Panc1 (cell line): ENCODE results near the gene DNAH3. TPM values are rescaled to one million over a fixed set of nuclear protein-coding genes. Genes with fewer than 3 reads are reported as not detected.

Source experiments
- ATAC-seq: fragments of 200-7000 bp; cut with Tn5 transposase; 2 replicates; pipeline ENCODE4 v1.9.1; 2020; ENCODE audit warnings: mild to moderate bottlenecking, moderate library complexity
- BruUV-seq: library from RNA; stranded (reverse); fragments of 400-500 nt; replicated peaks from 2 replicates; lab custom pipeline; 2021; lab: Mats Ljungman, UMichigan
- CTCF ChIA-PET: fragments of 300-600 bp; sonication (Branson Sonifier 250); formaldehyde crosslinking; loops from one replicate; lab custom pipeline; 2022; ENCODE audit warnings: antibody characterized with exemption; lab: Charles Lee
- POLR2A ChIA-PET: fragments of 300-600 bp; sonication (Branson Sonifier 250); formaldehyde crosslinking; loops from one replicate; lab custom pipeline; 2022; ENCODE audit warnings: antibody characterized with exemption; lab: Charles Lee
- DNase-seq: peaks from one replicate; pipeline ENCODE4 v3.0.0-alpha.2; 2010; ENCODE audit warnings: low read depth, low spot score
- H3K27ac ChIP-seq: 2 replicates; pipeline ENCODE4 v1.5.1; 2011; ENCODE audit warnings: mild to moderate bottlenecking, low read length, inconsistent platforms
- H3K27me3 ChIP-seq: fragments of 200-500 bp; sonication (Bioruptor generic); 2 replicates; pipeline ENCODE4 v1.6.0; 2014; ENCODE audit warnings: low read length, inconsistent platforms; ENCODE audit not compliant: control insufficient read depth, insufficient read depth
- H3K36me3 ChIP-seq: fragments of 200-500 bp; sonication (Bioruptor generic); 2 replicates; pipeline ENCODE4 v1.5.1; 2014; ENCODE audit warnings: inconsistent platforms, mild to moderate bottlenecking, low read length, moderate library complexity; ENCODE audit not compliant: control insufficient read depth, insufficient read depth
- H3K4me1 ChIP-seq: 2 replicates; pipeline ENCODE4 v1.5.1; 2011; ENCODE audit warnings: inconsistent platforms, mild to moderate bottlenecking, low read length, moderate library complexity; ENCODE audit not compliant: control insufficient read depth, insufficient read depth
- H3K4me3 ChIP-seq, 2 experiments: 2 replicates each; pipeline ENCODE4 v1.5.1; 2011 to 2012; ENCODE audit warnings: low read depth in 2 of 2, low read length in 2 of 2, mild to moderate bottlenecking in 2 of 2, inconsistent platforms in 1 of 2, moderate library complexity in 1 of 2
- H3K9me3 ChIP-seq: fragments of 200-500 bp; sonication (Bioruptor generic); 2 replicates; pipeline ENCODE4 v1.5.1; 2014; ENCODE audit warnings: low read depth, mild to moderate bottlenecking, inconsistent platforms, low read length, moderate library complexity; ENCODE audit not compliant: control insufficient read depth, insufficient read depth
- POLR2AphosphoS5 ChIP-seq: IDR thresholded peaks from 2 replicates; pipeline ENCODE4 v1.6.1; 2012; ENCODE audit warnings: mild to moderate bottlenecking, low read depth, low read length, moderate library complexity
- SIN3A ChIP-seq: IDR thresholded peaks from 2 replicates; pipeline ENCODE4 v1.6.1; 2012; ENCODE audit warnings: low read depth, mild to moderate bottlenecking, low read length, moderate library complexity, borderline replicate concordance; ENCODE audit not compliant: insufficient read depth
- TCF7L2 ChIP-seq: IDR thresholded peaks from 2 replicates; pipeline ENCODE4 v1.6.1; 2011; ENCODE audit warnings: mild to moderate bottlenecking, low read depth, low read length, inconsistent platforms
- in situ Hi-C: cut with HindIII; loops from 2 replicates; pipeline ENCODE4 v1.10.0; 2016; ENCODE audit warnings: low sequenced_read_pairs, low pct_unique_long_range_greater_than_20kb
- intact Hi-C: fragments of 100-400 bp; cut with micrococcal nuclease; formaldehyde crosslinking; loops from one replicate; pipeline ENCODE4 v1.10.0; 2022; ENCODE audit not compliant: unreplicated experiment
- total RNA-seq: library from RNA; stranded (reverse); gene quantifications from one replicate; pipeline ENCODE4 v1.2.1, GENCODE V29; 2021; ENCODE audit not compliant: unreplicated experiment
- TF ChIP-seq, protein P1 (sequence below), 2 experiments: IDR thresholded peaks; 2 replicates each; pipeline ENCODE4 v1.6.1; 2011 to 2012; ENCODE audit warnings: low read depth in 2 of 2, control low read depth in 1 of 2, low read length in 1 of 2, mild to moderate bottlenecking in 1 of 2, moderate library complexity in 1 of 2; ENCODE audit not compliant: insufficient read depth in 1 of 2
- TF ChIP-seq, protein P2 (sequence below): fragments of 450-650 bp; IDR thresholded peaks from 2 replicates; pipeline ENCODE4 v1.5.1; 2017; ENCODE audit warnings: mild to moderate bottlenecking

Gene DNAH3
- total RNA-seq, 1 experiment from 2014 or later = 0.62 TPM

DNA sequence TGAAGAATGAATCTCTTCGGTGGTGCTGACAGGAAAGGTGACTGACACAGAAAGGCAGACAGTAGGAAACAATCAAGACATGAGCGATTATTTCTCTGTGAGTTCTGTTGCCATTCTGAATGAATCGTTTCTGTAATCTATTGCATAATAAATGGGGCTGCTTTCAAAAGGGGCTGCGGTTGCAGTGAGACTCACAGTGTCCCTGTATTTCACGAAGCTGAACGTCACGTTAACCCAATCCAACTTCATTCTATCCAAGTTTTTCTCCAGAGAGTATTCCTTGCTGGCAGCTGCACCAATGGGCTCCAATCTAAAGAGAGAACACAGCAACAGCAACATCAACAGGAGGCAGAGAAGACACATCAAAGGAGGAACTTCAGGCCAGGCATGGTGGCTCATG is 75.4 kb downstream of the DNAH3 start:
- intact Hi-C loops (no loop called here), in situ Hi-C loops (no loop called here)
- Histone ChIP-seq H3K4me3 (no peak overlapping the region), H3K4me1 (no peaks in the 10 kb centered on the region), H3K9me3 (no peaks in the 10 kb centered on the region), H3K27me3 (no peaks in the 10 kb centered on the region), H3K36me3 (no peaks in the 10 kb centered on the region), H3K27ac (no peak overlapping the region)
- ATAC-seq (no peak), DNase-seq (no peak)
- ChIA-PET CTCF (no interaction called here), POLR2A (interaction anchor here (0.6 kb wide), 1 partner anchor 124 kb away, joined by 4 read pairs; no protein-coding TSS in a partner anchor)
- TF ChIP-seq TCF7L2 (no peak), SIN3A (no peak), POLR2AphosphoS5 (no peak)
- TF ChIP-seq, protein P1, sequence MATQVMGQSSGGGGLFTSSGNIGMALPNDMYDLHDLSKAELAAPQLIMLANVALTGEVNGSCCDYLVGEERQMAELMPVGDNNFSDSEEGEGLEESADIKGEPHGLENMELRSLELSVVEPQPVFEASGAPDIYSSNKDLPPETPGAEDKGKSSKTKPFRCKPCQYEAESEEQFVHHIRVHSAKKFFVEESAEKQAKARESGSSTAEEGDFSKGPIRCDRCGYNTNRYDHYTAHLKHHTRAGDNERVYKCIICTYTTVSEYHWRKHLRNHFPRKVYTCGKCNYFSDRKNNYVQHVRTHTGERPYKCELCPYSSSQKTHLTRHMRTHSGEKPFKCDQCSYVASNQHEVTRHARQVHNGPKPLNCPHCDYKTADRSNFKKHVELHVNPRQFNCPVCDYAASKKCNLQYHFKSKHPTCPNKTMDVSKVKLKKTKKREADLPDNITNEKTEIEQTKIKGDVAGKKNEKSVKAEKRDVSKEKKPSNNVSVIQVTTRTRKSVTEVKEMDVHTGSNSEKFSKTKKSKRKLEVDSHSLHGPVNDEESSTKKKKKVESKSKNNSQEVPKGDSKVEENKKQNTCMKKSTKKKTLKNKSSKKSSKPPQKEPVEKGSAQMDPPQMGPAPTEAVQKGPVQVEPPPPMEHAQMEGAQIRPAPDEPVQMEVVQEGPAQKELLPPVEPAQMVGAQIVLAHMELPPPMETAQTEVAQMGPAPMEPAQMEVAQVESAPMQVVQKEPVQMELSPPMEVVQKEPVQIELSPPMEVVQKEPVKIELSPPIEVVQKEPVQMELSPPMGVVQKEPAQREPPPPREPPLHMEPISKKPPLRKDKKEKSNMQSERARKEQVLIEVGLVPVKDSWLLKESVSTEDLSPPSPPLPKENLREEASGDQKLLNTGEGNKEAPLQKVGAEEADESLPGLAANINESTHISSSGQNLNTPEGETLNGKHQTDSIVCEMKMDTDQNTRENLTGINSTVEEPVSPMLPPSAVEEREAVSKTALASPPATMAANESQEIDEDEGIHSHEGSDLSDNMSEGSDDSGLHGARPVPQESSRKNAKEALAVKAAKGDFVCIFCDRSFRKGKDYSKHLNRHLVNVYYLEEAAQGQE (IDR thresholded peaks at IDR 0.05; ENCODE audit: insufficient read depth in 1 of 2, low read depth in 2 of 2, low read length in 1 of 2) = no peak
- TF ChIP-seq, protein P2, sequence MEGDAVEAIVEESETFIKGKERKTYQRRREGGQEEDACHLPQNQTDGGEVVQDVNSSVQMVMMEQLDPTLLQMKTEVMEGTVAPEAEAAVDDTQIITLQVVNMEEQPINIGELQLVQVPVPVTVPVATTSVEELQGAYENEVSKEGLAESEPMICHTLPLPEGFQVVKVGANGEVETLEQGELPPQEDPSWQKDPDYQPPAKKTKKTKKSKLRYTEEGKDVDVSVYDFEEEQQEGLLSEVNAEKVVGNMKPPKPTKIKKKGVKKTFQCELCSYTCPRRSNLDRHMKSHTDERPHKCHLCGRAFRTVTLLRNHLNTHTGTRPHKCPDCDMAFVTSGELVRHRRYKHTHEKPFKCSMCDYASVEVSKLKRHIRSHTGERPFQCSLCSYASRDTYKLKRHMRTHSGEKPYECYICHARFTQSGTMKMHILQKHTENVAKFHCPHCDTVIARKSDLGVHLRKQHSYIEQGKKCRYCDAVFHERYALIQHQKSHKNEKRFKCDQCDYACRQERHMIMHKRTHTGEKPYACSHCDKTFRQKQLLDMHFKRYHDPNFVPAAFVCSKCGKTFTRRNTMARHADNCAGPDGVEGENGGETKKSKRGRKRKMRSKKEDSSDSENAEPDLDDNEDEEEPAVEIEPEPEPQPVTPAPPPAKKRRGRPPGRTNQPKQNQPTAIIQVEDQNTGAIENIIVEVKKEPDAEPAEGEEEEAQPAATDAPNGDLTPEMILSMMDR = no peak
- no TSS peak for BruUV-seq

DNA sequence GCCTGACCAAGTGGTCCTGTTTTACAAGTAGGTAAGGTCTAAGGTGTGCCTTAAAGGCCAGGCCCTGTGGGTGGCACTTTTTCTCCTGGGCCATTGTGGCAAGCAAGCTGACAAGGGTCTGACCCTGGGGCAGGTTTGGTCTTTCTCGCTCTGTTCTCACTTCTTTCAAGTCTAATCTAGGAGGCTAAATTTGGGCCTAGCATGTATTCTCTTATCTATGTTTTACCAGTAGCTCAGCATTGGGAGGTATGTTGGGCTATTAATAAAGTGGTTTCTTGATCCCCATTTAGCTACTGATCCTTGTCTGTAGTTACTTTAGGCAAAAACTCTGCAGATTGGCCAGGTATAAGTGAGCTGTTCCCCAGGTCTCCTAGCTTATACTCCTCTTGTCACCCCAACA is 77.7 kb downstream of the DNAH3 start:
- in situ Hi-C loops = no loop called here
- POLR2A ChIA-PET = no interaction called here
- Histone ChIP-seq H3K4me3 (no peak overlapping the region), H3K9me3 (no peaks in the 10 kb centered on the region), H3K4me1 (no peaks in the 10 kb centered on the region), H3K36me3 (no peaks in the 10 kb centered on the region), H3K27me3 (no peaks in the 10 kb centered on the region), H3K27ac (no peak overlapping the region)
- TF ChIP-seq, protein P1 (IDR thresholded peaks at IDR 0.05; ENCODE audit: insufficient read depth in 1 of 2, low read depth in 2 of 2, low read length in 1 of 2) = no peak
- no peak for TF ChIP-seq TCF7L2
- TF ChIP-seq, protein P2 = no peak
- no peak for TF ChIP-seq POLR2AphosphoS5
- TF ChIP-seq SIN3A = no peak
- CTCF ChIA-PET = no interaction called here
- DNase-seq (no peak), ATAC-seq (no peak)
- intact Hi-C loops = no loop called here
- BruUV-seq = no TSS peak
